Measurements from ENCODE around the gene KRTAP9-8. TPM values are rescaled to one million over a fixed set of nuclear protein-coding genes. Genes with fewer than 3 reads are reported as not detected.

The KRTAP9-8 gene
- polyA plus RNA-seq, 4 donors, result not detected

DNA sequence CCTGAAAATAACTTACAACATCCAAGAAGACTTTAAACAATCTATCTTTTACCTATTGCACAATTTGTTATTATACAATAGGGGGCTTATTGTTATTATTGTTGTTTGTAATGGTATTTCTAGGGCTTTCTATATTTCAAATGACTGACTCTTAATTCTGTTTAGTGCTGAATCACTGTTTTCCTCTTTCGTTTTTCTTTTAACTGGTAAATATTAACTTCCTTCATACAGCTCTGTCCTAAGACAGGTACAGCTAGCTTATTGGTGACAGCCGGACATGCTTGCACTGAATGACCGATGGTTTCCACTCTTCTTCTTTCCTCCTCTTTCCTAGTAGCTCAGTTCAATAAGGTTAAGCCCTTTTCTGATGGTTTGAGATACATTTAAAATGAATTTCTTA, 49.3 kb downstream of the KRTAP9-8 start:
- Histone ChIP-seq H3K4me1 (ENCODE audit: control insufficient read depth in 3 of 3, insufficient read depth in 2 of 3, low read depth in 1 of 3, low read length in 2 of 3) (no peaks in the 10 kb centered on the region), H3K27ac (ENCODE audit: low read depth in 1 of 3, low read length in 2 of 3) (no peak overlapping the region), H3K27me3 (ENCODE audit: control insufficient read depth in 3 of 3, insufficient read depth in 3 of 3, low read length in 3 of 3) (peaks cover 0 to 4% (median 2%) of the 10 kb centered on the region in 3 donors), H3K36me3 (ENCODE audit: control insufficient read depth in 3 of 3, insufficient read depth in 2 of 3, low read depth in 1 of 3, low read length in 3 of 3) (no peaks in the 10 kb centered on the region), H3K4me3 (ENCODE audit: low read depth in 1 of 3, low read length in 3 of 3) (no peak overlapping the region), H3K9me3 (ENCODE audit: control insufficient read depth in 2 of 2, insufficient read depth in 1 of 2, low read depth in 1 of 2, low read length in 1 of 2) (no peaks in the 10 kb centered on the region)
- DNase-seq (no peak), FAIRE-seq (no peak)
- WGBS, 3 donors, result 43 to 69% (median 53%) methylated on average over 3 of the region's 3 CpGs

Other genes with a start within 250 kb of the KRTAP9-8 start
- not detected for gene KRTAP3-3, start 243.8 kb upstream of the KRTAP9-8 start, polyA plus RNA-seq
- not detected for gene KRTAP3-2, start 238.1 kb upstream of the KRTAP9-8 start, polyA plus RNA-seq
- not detected for gene KRTAP3-1, start 228.9 kb upstream of the KRTAP9-8 start, polyA plus RNA-seq
- gene KRTAP1-5, start 210.8 kb upstream of the KRTAP9-8 start, polyA plus RNA-seq, result under 1 TPM in 1 of 4 donors, not detected in 3; 0.04 TPM
- not detected for gene KRTAP1-4, start 207.8 kb upstream of the KRTAP9-8 start, polyA plus RNA-seq
- gene KRTAP1-3, start 203.1 kb upstream of the KRTAP9-8 start, polyA plus RNA-seq, result not detected
- gene KRTAP1-1, start 196.5 kb upstream of the KRTAP9-8 start, polyA plus RNA-seq, result not detected
- gene KRTAP2-1, start 190.7 kb upstream of the KRTAP9-8 start, polyA plus RNA-seq, result not detected
- not detected for gene KRTAP2-2, start 182.8 kb upstream of the KRTAP9-8 start, polyA plus RNA-seq
- not detected for gene KRTAP2-3, start 177.9 kb upstream of the KRTAP9-8 start, polyA plus RNA-seq
- gene KRTAP2-4, start 172.1 kb upstream of the KRTAP9-8 start, polyA plus RNA-seq, result not detected
- not detected for gene KRTAP4-7, start 153.8 kb upstream of the KRTAP9-8 start, polyA plus RNA-seq
- gene KRTAP4-8, start 139.9 kb upstream of the KRTAP9-8 start, polyA plus RNA-seq, result not detected
- gene KRTAP4-16, start 135.8 kb upstream of the KRTAP9-8 start, polyA plus RNA-seq, result not detected
- gene KRTAP4-9, start 132.6 kb upstream of the KRTAP9-8 start, polyA plus RNA-seq, result not detected
- not detected for gene KRTAP4-11, start 119.6 kb upstream of the KRTAP9-8 start, polyA plus RNA-seq
- not detected for gene KRTAP4-12, start 113.8 kb upstream of the KRTAP9-8 start, polyA plus RNA-seq
- not detected for gene KRTAP4-6, start 97.5 kb upstream of the KRTAP9-8 start, polyA plus RNA-seq
- not detected for gene KRTAP4-5, start 88.2 kb upstream of the KRTAP9-8 start, polyA plus RNA-seq
- not detected for gene KRTAP4-4, start 77.3 kb upstream of the KRTAP9-8 start, polyA plus RNA-seq
- gene KRTAP4-3, start 69.8 kb upstream of the KRTAP9-8 start, polyA plus RNA-seq, result not detected
- not detected for gene KRTAP4-2, start 59.8 kb upstream of the KRTAP9-8 start, polyA plus RNA-seq
- gene KRTAP4-1, start 53.1 kb upstream of the KRTAP9-8 start, polyA plus RNA-seq, result not detected
- not detected for gene KRTAP9-1, start 48.1 kb upstream of the KRTAP9-8 start, polyA plus RNA-seq
- gene KRTAP9-2, start 11.4 kb upstream of the KRTAP9-8 start, polyA plus RNA-seq, result not detected
- gene KRTAP9-3, start 5.5 kb upstream of the KRTAP9-8 start, polyA plus RNA-seq, result not detected
- not detected for gene KRTAP9-4, start 11.7 kb downstream of the KRTAP9-8 start, polyA plus RNA-seq
- gene KRTAP9-9, start 17.4 kb downstream of the KRTAP9-8 start, polyA plus RNA-seq, result not detected
- not detected for gene KRTAP9-6, start 27.4 kb downstream of the KRTAP9-8 start, polyA plus RNA-seq
- not detected for gene KRTAP9-7, start 37.7 kb downstream of the KRTAP9-8 start, polyA plus RNA-seq
- not detected for gene KRTAP29-1, start 64.9 kb downstream of the KRTAP9-8 start, polyA plus RNA-seq
- not detected for gene KRTAP16-1, start 71.3 kb downstream of the KRTAP9-8 start, polyA plus RNA-seq
- not detected for gene KRTAP17-1, start 77.7 kb downstream of the KRTAP9-8 start, polyA plus RNA-seq
- gene KRT33A, start 112.8 kb downstream of the KRTAP9-8 start, polyA plus RNA-seq, result not detected
- gene KRT33B, start 131.8 kb downstream of the KRTAP9-8 start, polyA plus RNA-seq, result not detected
- gene KRT34, start 144.3 kb downstream of the KRTAP9-8 start, polyA plus RNA-seq, result not detected
- not detected for gene KRT31, start 159.6 kb downstream of the KRTAP9-8 start, polyA plus RNA-seq
- gene KRT37, start 186.6 kb downstream of the KRTAP9-8 start, polyA plus RNA-seq, result not detected
- gene KRT38, start 203.0 kb downstream of the KRTAP9-8 start, polyA plus RNA-seq, result not detected
- not detected for gene KRT32, start 229.4 kb downstream of the KRTAP9-8 start, polyA plus RNA-seq
- gene KRT35, start 243.2 kb downstream of the KRTAP9-8 start, polyA plus RNA-seq, result not detected

Measured in small intestine (tissue), 7 donors.